ENCODE results near the gene KIF6.

Gene KIF6

DNA sequence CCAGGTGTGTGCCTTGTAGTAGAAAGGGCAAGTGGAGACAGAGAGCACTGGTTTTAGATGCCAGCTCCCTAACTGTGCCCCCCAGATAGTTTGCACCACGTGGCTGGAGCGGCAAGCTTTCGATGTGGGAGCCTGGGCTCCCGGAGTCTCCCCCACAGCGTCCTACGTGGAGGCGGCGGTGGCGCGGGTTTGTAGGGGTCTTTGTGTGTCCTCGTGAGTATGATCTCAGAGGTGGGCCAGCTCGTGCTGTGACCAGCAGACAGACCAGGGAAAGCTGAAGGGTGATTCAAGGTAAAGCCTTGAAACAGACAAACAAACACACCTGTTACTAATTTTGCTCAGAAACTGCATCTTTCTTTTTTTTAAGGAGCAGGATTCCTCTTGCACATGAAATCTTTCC, 397.1 kb downstream of the KIF6 start:
- no peak overlapping the region for H3K9ac ChIP-seq (ENCODE audit: low read depth, low read length, poor library complexity, severe bottlenecking)
- H3K27me3 ChIP-seq (ENCODE audit: insufficient read depth, low read length, poor library complexity, severe bottlenecking): no peaks in the 10 kb centered on the region
- H3K4me2 ChIP-seq (ENCODE audit: low read depth, low read length, poor library complexity, severe bottlenecking): no peak overlapping the region
- H3K36me3 ChIP-seq (ENCODE audit: insufficient read depth, low read length): no peaks in the 10 kb centered on the region
- no peaks in the 10 kb centered on the region for H3K79me2 ChIP-seq (ENCODE audit: insufficient read depth, low read length)
- H3F3A ChIP-seq (ENCODE audit: low read depth): no peaks in the 10 kb centered on the region
- H3K4me1 ChIP-seq (ENCODE audit: insufficient read depth, low read length, poor library complexity, severe bottlenecking): peaks cover 16% of the 10 kb centered on the region
- H3K9me2 ChIP-seq (replicated peaks; ENCODE audit: low read depth, low read length): no peaks in the 10 kb centered on the region
- no peak for TF ChIP-seq EZH2phosphoT487 (IDR thresholded peaks at IDR 0.05; ENCODE audit: borderline replicate concordance)
- TF ChIP-seq, protein P1, sequence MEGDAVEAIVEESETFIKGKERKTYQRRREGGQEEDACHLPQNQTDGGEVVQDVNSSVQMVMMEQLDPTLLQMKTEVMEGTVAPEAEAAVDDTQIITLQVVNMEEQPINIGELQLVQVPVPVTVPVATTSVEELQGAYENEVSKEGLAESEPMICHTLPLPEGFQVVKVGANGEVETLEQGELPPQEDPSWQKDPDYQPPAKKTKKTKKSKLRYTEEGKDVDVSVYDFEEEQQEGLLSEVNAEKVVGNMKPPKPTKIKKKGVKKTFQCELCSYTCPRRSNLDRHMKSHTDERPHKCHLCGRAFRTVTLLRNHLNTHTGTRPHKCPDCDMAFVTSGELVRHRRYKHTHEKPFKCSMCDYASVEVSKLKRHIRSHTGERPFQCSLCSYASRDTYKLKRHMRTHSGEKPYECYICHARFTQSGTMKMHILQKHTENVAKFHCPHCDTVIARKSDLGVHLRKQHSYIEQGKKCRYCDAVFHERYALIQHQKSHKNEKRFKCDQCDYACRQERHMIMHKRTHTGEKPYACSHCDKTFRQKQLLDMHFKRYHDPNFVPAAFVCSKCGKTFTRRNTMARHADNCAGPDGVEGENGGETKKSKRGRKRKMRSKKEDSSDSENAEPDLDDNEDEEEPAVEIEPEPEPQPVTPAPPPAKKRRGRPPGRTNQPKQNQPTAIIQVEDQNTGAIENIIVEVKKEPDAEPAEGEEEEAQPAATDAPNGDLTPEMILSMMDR (conservative IDR thresholded peaks at IDR 0.05; ENCODE audit: low read length): no peak
- no peaks in the 10 kb centered on the region for H3K9me3 ChIP-seq (ENCODE audit: insufficient read depth, low read depth, low read length)
- H4K20me1 ChIP-seq (ENCODE audit: insufficient read depth, low read length, poor library complexity, severe bottlenecking): no peaks in the 10 kb centered on the region
- H2AFZ ChIP-seq (ENCODE audit: low read length): no peak overlapping the region
- no peak overlapping the region for H3K4me3 ChIP-seq (ENCODE audit: low read length, poor library complexity, severe bottlenecking)

DNA sequence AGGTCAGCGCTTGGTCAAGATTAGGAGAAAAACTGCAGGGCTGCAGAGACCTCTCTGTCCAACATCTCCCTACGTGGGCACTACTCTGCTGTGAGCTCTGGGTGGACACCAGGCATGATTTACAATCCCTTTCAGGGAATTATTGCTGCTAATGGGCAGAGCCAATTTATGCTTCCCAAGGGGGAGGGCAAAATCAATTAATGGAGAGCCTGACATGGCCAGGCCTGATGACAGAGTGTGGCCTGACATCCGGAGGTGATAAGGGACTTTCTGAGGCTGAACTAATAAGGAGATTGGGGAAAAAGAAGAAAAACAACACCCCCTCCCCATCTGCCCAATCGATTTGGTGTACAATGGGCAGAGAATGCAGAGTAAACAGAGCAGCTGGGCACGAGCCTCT, 397.7 kb downstream of the KIF6 start:
- H3K9ac ChIP-seq (ENCODE audit: low read depth, low read length, poor library complexity, severe bottlenecking): no peak overlapping the region
- H2AFZ ChIP-seq (ENCODE audit: low read length): no peak overlapping the region
- no peaks in the 10 kb centered on the region for H3K79me2 ChIP-seq (ENCODE audit: insufficient read depth, low read length)
- no peaks in the 10 kb centered on the region for H3K9me3 ChIP-seq (ENCODE audit: insufficient read depth, low read depth, low read length)
- peaks cover 10% of the 10 kb centered on the region for H3K4me1 ChIP-seq (ENCODE audit: insufficient read depth, low read length, poor library complexity, severe bottlenecking)
- TF ChIP-seq, protein P1 (conservative IDR thresholded peaks at IDR 0.05; ENCODE audit: low read length): no peak
- TF ChIP-seq EZH2phosphoT487 (IDR thresholded peaks at IDR 0.05; ENCODE audit: borderline replicate concordance): no peak
- no peaks in the 10 kb centered on the region for H3K27me3 ChIP-seq (ENCODE audit: insufficient read depth, low read length, poor library complexity, severe bottlenecking)
- no peaks in the 10 kb centered on the region for H3F3A ChIP-seq (ENCODE audit: low read depth)
- no peak overlapping the region for H3K4me2 ChIP-seq (ENCODE audit: low read depth, low read length, poor library complexity, severe bottlenecking)
- no peaks in the 10 kb centered on the region for H3K9me2 ChIP-seq (replicated peaks; ENCODE audit: low read depth, low read length)
- no peaks in the 10 kb centered on the region for H4K20me1 ChIP-seq (ENCODE audit: insufficient read depth, low read length, poor library complexity, severe bottlenecking)
- no peaks in the 10 kb centered on the region for H3K36me3 ChIP-seq (ENCODE audit: insufficient read depth, low read length)
- H3K4me3 ChIP-seq (ENCODE audit: low read length, poor library complexity, severe bottlenecking): no peak overlapping the region

DNA sequence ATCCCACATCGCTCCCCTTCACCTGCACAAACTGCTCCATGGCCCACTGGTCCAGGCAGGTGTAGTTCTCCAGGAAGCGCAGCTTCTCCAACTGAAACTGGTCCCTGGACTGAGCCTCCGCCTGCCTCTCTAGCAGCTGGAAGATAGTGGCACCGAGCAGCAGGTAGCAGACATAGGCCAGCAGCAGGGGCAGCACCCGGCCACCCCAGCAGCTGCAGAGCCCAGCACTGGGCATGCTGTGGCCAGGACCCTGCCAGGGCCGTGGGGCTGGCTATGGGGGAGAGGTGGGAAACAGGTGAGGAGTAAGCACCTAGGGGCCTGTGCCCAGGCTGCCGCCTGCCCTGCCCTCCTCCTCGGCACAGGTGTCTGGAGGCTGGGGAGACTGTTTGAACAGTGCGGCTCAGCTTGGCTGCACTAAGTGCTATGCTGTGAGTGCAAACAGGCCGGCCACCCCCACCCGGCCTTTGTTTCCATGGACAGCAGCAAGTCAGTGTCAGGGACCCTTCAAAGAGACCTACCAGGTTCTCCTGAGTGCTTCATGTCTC, 402.8 kb downstream of the KIF6 start, which contains the start of gene KCNK16:
TSS of gene KCNK16 (minus strand) at position 397 of the 545 bp plus-strand sequence. CDS start at position 235, 162 bp downstream.
- no peak within 1 kb of the TSS for H3K4me2 ChIP-seq (ENCODE audit: low read depth, low read length, poor library complexity, severe bottlenecking)
- peaks cover 11% of the 10 kb centered on the region for H3K4me1 ChIP-seq (ENCODE audit: insufficient read depth, low read length, poor library complexity, severe bottlenecking)
- no peaks in the 10 kb centered on the region for H3K79me2 ChIP-seq (ENCODE audit: insufficient read depth, low read length)

More for the DNA sequence above, 402.8 kb downstream of the KIF6 start, which contains the start of gene KCNK16:
- Histone ChIP-seq H4K20me1 (ENCODE audit: insufficient read depth, low read length, poor library complexity, severe bottlenecking) (no peaks in the 10 kb centered on the region), H2AFZ (ENCODE audit: low read length) (no peak within 1 kb of the TSS), H3K36me3 (ENCODE audit: insufficient read depth, low read length) (no peaks in the 10 kb centered on the region), H3K9me3 (ENCODE audit: insufficient read depth, low read depth, low read length) (no peaks in the 10 kb centered on the region), H3K9me2 (replicated peaks; ENCODE audit: low read depth, low read length) (no peaks in the 10 kb centered on the region), H3K27me3 (ENCODE audit: insufficient read depth, low read length, poor library complexity, severe bottlenecking) (no peaks in the 10 kb centered on the region), H3K9ac (ENCODE audit: low read depth, low read length, poor library complexity, severe bottlenecking) (no peak within 1 kb of the TSS), H3F3A (ENCODE audit: low read depth) (no peaks in the 10 kb centered on the region), H3K4me3 (ENCODE audit: low read length, poor library complexity, severe bottlenecking) (no peak within 1 kb of the TSS)
- TF ChIP-seq, protein P1 (conservative IDR thresholded peaks at IDR 0.05; ENCODE audit: low read length): no peak

Data from Loucy (cell line).